ENCODE results near the gene NLRP2B.

The NLRP2B gene

DNA sequence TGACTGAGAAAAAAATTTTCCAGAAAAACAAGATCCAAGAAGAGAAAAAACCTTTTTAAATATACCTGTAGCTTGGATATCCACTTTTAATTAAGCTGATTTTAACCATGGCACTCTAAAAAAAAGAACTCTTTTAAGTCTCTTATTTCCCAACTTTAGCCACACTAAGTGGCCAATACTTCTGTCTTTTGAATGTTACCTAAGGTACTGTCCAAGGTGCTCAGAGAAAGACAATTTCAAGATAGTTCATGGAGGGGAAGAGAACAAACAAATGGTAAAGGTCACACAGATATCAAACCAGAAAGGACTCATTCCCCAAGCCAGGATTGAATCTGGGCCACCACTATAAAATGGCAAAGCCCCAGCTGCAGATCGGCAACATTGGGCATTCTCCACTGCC lies 10.1 kb downstream of the NLRP2B start:
- no peak for FAIRE-seq

GRCh38 chrX:57667010-57667409 lies 13.1 kb downstream of the NLRP2B start:
- no peak for TF ChIP-seq CTCF (IDR thresholded peaks at IDR 0.05; ENCODE audit: insufficient read depth, missing control alignments)
- FAIRE-seq (no peak), DNase-seq (ENCODE audit: insufficient read length, low spot score) (no peak)

More for the DNA sequence above, 10.1 kb downstream of the NLRP2B start:
- no peak for DNase-seq (ENCODE audit: insufficient read length, low spot score)
- TF ChIP-seq CTCF (IDR thresholded peaks at IDR 0.05; ENCODE audit: insufficient read depth, missing control alignments): no peak

DNA sequence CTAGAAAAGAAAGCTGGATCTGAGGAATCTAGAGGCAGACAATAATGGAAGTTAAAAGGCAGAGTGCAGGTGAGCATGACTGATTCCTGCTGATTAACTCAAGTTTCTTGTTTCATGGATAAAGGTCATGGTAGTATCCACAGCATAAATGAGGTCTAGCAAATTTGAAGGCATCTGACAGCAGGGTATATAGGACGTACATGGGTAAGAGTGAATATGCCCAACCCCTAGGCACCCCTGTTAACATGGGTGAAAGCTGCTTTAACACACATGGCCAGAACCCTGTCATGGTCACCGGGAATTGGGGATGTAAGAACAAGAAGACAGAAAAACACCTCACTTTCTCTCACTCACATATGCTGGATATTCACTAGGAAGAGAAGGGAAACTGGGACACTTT lies 25.0 kb downstream of the NLRP2B start:
- DNase-seq (ENCODE audit: insufficient read length, low spot score) (no peak), FAIRE-seq (no peak)
- no peak for TF ChIP-seq CTCF (IDR thresholded peaks at IDR 0.05; ENCODE audit: insufficient read depth, missing control alignments)

DNA sequence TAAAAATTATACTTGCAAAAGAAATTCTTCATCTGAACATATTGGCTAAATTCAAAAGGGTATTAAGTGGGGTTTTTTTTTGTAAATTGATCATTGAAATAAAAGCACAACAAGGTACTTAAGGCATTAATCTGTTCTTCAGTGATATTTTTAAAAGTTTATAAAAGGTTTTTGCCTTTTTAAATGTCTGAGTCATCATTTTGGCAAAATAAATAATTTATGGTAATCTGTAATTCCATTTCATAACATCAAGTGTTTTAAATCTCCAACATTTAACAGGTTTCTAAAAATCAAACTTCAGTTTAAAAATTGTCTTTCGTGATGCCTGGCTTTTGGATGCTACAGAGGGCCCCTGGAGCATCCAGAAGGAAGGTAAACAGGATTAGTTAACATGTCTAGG lies 27.4 kb downstream of the NLRP2B start:
- no peak for TF ChIP-seq CTCF (IDR thresholded peaks at IDR 0.05; ENCODE audit: insufficient read depth, missing control alignments)
- DNase-seq (ENCODE audit: insufficient read length, low spot score) (no peak), FAIRE-seq (no peak)

- no peak for TF ChIP-seq CTCF (IDR thresholded peaks at IDR 0.05; ENCODE audit: insufficient read depth, missing control alignments)
- DNase-seq (ENCODE audit: insufficient read length, low spot score) (no peak), FAIRE-seq (no peak)
Observed at GRCh38 chrX:57651169-57651919, 28.7 kb downstream of the NLRP2B start.

- FAIRE-seq: no peak
- TF ChIP-seq CTCF (IDR thresholded peaks at IDR 0.05; ENCODE audit: insufficient read depth, missing control alignments): no peak
- DNase-seq (ENCODE audit: insufficient read length, low spot score): no peak
Observed at GRCh38 chrX:57647020-57647419, 33.0 kb downstream of the NLRP2B start.

DNA sequence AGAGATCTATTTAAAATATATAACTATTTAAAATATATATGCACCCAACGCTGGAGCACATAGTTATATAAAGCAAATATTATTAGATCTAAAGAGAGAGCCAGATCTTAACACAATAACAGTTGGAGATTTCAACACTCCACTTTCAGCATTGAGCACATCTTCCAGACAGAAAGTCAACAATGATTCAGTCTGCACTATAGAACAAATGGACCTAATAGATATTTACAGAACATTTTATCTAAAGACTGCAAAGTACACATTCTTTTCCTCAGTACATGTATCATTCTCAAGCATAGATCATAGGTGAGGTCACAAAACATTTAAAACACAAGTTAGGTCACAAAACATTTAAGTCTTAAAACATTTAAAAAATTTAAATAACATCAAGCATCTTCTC lies 36.4 kb downstream of the NLRP2B start:
- FAIRE-seq: no peak
- TF ChIP-seq CTCF (IDR thresholded peaks at IDR 0.05; ENCODE audit: insufficient read depth, missing control alignments): no peak
- no peak for DNase-seq (ENCODE audit: insufficient read length, low spot score)

All from D721Med (cell line).